ELR (cell line): ENCODE data around the gene PTPDC1.

Source experiments
- DNase-seq: peaks from one replicate; pipeline ENCODE4 v3.0.0-alpha.2; 2015; ENCODE audit warnings: low read depth

PTPDC1 gene, protein sequence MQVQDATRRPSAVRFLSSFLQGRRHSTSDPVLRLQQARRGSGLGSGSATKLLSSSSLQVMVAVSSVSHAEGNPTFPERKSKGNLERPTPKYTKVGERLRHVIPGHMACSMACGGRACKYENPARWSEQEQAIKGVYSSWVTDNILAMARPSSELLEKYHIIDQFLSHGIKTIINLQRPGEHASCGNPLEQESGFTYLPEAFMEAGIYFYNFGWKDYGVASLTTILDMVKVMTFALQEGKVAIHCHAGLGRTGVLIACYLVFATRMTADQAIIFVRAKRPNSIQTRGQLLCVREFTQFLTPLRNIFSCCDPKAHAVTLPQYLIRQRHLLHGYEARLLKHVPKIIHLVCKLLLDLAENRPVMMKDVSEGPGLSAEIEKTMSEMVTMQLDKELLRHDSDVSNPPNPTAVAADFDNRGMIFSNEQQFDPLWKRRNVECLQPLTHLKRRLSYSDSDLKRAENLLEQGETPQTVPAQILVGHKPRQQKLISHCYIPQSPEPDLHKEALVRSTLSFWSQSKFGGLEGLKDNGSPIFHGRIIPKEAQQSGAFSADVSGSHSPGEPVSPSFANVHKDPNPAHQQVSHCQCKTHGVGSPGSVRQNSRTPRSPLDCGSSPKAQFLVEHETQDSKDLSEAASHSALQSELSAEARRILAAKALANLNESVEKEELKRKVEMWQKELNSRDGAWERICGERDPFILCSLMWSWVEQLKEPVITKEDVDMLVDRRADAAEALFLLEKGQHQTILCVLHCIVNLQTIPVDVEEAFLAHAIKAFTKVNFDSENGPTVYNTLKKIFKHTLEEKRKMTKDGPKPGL

DNA sequence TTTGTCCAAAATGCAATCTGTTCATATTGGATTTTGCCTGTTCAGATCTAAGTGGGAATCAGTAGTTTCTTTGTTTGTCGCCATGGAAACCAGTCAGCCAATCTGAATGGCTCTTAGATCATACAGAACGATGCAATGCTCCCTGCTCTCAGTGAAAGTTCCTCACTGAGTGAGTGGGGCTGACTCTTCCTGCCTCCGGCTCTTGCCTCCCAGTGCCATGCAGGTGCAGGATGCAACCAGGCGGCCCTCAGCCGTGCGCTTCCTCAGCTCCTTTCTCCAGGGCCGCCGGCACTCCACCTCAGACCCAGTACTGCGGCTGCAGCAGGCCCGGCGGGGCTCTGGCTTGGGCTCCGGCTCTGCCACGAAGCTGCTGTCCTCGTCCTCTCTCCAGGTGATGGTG, at the start of gene PTPDC1:
PTPDC1 (plus strand) TSS at position 151 of the 400 bp plus-strand sequence; CDS start at position 218, 67 bp downstream.
- peak; percentile 60 for DNase-seq

- no peak for DNase-seq
These were observed 49.8 kb upstream of the PTPDC1 start for GRCh38 chr9:94034511-94034910.

GRCh38 chr9:94039786-94040185, 44.5 kb upstream of the PTPDC1 start:
- no peak for DNase-seq

GRCh38 chr9:94042516-94043360, 41.5 kb upstream of the PTPDC1 start:
- DNase-seq, result no peak

- no peak for DNase-seq
These were observed 29.5 kb upstream of the PTPDC1 start for GRCh38 chr9:94054716-94055115.

DNA sequence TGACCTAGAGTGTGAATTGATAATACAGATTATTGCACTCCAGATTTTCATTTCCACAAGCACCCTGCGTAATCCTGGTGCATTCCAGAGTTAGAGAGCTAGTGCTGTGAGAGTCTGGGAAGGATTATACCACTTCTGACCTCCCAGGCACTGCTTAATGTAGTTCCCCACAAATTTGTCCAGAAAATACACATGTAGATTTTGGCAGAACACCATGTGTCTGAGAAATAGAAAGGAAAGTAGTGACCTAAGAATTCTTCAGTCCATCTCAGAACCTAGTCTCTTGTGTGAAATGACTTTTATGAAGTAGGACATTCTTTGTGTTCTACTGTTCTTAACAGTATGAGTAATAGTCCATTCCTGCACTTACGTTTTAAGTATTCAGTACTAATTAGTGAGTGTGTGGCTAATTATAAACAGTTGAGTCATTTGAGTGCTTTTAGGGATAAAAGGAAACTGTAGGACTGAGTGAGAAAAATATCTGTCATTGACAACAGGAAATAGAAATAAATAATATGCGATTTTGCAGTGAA, 27.8 kb upstream of the PTPDC1 start:
- peak; percentile 60 for DNase-seq

GRCh38 chr9:94057918-94058317, 26.3 kb upstream of the PTPDC1 start:
- no peak for DNase-seq

DNA sequence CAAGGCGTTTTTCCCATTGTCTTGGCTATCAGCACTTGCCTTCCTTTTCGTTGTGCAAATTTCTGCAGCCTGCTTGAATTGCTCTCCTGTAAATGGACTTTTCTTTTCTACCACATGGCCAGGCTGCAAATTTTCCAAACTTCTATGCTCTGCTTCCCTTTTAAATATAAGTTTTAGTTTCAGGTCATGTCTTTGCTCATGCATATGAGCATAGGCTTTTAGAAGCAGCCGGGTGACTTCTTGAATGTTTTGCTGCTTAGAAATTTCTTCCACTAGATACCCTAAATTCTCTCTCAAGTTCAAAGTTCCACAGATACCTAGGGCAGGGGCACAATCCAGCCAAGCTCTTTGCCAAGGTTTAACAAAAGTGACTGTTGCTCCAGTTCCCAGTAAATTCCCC, 22.4 kb upstream of the PTPDC1 start:
- no peak for DNase-seq

- peak; percentile 79 for DNase-seq
These were observed 18.7 kb upstream of the PTPDC1 start for GRCh38 chr9:94065535-94065961.

DNA sequence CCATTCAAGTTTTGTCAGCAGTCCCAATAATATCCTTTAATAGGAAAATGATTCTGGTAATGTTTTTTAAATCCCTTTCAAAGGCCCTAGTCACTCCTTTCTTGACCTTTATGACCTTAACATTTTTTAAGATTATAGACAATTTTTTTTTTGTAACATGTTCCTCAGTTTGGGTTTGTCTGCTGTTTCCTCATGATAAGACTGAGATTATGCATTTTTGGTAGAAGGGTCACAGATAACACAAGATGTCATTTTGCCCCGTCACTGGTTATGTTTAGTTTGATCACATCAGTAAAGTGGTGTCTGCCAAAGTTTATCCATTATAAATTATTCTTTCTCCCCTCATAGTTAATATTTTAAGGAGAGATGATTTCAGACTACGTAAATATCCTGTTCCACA, 16.0 kb upstream of the PTPDC1 start:
- DNase-seq, result no peak

DNA sequence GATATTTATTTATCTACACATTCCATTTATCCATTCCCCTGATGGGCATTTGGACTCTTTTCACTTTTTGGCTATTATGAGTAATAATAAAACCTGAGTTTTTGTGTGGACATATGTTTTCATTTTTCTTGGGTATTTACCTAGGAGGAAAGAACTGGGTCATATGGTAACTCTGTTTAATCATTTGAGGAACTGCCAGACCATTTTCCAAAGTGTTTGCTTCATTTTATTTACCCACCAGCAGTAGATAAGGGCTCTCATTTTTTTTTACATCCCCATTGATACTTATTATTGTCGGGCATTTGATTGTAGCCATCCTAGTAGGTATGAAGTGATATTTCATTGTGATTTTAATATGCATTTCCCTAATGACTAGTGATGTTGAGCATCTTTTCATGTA, 7.7 kb upstream of the PTPDC1 start:
- no peak for DNase-seq

- no peak for DNase-seq
These were observed 6.2 kb upstream of the PTPDC1 start for GRCh38 chr9:94078086-94078485.

GRCh38 chr9:94079236-94079635, 5.0 kb upstream of the PTPDC1 start:
- no peak for DNase-seq

DNA sequence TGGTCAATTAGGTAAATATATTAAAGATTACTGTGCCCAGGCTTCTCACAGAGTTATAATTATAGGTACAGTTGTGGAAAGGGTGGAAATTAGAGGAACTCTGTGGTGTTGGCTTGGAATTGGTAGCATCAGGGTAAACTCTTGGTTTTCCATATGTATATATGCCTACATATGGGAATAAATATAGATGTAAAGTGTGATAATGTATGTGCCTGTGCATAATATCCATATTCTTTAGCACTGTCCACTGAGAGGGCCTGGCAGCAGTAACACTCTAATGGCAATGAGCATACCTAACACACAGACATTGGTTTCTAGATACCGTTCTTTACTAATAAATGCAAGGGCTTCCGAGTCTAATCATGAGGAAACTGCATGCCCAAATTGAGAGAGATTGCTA, 4.0 kb upstream of the PTPDC1 start:
- no peak for DNase-seq

DNA sequence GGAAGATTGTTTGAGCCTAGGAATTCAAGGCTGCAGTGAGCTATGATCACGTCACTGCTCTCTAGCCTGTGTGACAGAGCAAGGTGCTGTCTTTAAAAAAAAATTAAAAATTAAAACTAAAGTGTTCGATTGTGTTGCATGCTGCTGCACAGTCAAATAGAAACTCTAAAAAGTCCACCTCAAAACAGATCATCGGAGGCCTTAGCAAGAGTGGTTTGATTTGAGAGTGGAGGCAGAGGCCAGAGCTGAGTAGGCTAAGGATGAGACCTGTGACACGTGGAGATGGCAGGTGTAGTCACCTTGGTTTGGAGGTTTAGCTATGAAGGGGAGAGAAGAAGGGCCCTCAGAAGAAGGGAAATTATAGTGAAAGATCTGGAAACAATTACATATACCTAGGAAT, 2.8 kb upstream of the PTPDC1 start:
- DNase-seq, result no peak

DNA sequence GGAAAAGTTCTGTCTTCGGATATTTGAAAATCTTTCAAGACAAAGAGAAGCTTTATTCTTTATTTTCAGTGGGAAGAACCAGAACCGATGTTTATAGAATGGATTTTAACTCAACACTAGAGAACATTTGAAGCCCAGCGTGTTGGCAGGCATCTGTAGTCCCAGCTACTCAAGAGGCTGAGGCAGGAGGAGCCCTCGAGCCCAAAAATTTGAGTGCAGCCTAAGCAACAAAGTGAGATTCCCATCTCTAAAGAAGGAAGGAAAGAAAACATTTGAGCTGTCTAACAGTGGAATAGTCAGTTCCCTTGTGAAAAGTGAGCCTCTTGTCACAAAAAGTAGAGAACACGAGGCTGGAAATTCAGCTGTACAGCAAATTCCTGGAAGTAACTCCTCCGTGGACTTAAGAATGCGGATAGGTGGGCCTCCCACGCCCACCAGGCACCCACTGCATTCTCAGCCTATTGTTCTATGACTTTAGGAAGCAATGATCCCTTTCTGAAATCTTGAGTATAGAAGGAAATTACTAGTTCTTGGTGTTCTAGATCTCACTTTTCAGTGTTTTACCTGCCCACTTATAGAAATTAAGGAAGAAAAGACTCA, 2.3 kb upstream of the PTPDC1 start:
- no peak for DNase-seq

DNA sequence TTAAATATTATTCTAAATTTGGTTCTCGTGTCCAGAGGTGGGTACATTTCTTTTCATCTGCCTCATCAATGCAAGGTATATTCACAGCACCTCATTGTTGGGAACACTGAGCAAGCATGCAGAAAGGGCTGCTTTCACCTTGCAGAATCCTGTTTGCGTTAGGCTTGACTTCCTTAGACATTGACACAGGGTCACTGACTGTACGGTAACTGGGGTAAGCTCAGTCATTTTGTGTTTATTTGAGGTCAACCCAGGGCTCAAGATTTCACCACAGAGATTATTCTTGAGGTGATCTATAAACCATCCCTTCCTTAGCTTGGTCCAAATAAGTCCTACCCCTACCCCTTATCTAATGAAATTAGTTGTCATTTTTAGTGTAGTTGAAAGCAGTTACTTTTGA, 1.7 kb upstream of the PTPDC1 start:
- no peak for DNase-seq

GRCh38 chr9:94082956-94083355, 1.3 kb upstream of the PTPDC1 start:
- DNase-seq, result no peak

DNA sequence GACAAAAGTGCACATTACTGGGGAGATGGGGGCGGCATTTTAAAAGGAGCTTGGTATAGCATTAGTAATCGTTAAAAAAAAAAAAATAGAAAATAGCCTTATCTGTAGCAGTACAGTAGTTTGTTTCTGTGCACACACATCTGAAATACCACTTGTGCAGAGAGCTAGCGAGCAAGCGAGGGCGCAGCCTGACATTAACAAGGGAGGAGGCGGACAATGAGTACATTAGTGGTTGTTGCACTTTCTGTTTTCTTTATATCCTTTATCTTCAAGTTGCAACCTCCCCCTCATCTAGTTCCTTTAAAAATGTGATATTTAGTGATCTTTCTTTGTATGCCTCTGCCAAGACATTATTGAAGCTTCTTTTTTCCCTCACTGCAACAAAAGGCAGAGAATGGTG, 880 bp upstream of the PTPDC1 start:
- no peak for DNase-seq

DNA sequence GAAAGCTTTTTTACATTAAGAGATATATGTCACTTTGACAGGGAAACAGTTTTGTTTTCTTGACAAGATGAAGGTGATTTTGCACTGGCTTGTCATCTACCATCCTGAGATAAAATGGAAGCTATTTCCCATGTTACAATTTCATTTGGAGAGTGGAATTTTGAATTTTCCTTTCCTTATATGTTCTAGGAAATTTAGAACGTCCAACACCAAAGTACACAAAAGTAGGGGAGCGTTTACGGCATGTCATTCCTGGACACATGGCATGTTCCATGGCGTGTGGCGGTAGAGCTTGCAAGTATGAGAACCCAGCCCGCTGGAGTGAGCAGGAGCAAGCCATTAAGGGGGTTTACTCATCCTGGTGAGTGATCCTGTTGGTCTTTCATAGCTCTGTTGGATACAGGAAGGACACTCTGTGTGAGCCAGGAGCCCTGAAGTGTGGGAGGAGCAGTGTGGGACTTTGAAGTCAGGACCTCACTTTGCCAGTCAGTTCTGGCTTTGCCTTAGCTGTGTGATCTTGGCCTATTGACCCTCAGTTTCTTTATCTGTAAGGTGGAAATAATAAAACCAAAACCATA, 887 bp downstream of the PTPDC1 start:
- DNase-seq, result peak; percentile 71
